HG02588 (cell line): ENCODE data around the gene ATP13A3.
A peak's percentile ranks its signal among the peaks of the same experiment; 100 is the strongest.
"Not testable (repeated sequence)": the region's sequence is repeated elsewhere in the genome, so short reads cannot be mapped to it uniquely, and the experiment has no call there.

ENCODE experiments used
- ATAC-seq: cut with Tn5 transposase; IDR thresholded peaks from one replicate; pipeline ENCODE4 v1.9.1; 2021; ENCODE audit warnings: mild to moderate bottlenecking, moderate library complexity; ENCODE audit not compliant: unreplicated experiment

Gene ATP13A3

GRCh38 chr3:194500198-194500597, 13.4 kb upstream of the ATP13A3 start:
- no peak for ATAC-seq

DNA sequence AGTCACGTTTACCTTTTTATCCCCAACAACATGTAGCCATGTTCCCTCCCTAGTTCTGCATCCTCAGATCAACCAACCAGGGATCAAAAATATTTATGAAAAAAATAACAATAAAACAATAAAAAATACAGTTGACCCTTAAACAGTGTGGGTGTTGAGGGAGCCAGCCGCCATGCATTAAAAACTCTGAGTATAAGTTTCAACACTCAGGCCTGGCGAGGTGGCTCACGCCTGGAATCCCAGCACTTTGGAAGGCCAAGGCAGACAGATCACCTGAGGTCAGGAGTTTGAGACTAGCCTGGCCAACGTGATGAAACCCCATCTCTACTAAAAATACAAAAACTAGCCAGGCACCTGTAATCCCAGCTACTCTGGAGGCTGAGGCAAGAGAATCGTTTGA, 12.7 kb upstream of the ATP13A3 start:
- ATAC-seq = not testable (repeated sequence)

GRCh38 chr3:194497799-194498575, 11.2 kb upstream of the ATP13A3 start:
- ATAC-seq = no peak

DNA sequence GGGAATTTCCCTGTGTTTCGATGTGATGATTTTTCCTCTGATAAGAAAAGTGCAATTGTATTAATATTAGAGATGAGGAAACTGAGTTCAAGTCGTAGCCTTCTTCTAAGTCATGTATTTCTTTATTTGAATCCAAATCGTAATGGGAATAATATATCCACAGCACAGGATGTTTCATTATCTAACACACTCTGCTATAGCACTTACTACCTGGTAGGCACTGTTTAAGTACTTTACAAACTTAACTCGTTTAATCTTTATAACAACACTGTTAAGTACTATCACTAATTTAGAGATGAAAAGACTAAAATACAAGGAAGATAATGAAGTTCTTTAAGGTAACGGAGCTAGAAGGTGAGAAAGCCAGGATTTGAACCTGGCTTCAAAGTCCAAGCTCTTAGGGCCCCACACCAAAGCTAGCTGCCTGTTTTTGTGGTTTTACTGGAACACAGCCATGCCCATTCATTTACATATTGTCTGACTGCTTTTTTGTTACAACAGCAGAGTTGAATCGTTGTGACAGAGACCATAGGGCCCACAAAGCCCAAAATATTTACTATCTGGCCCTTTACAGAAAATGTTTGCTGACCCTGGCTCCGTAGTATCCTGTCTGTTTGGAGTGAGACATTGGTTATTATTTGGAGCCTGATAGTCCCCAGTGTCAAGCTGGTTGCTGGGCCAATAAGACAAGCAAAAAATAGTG, 9.6 kb upstream of the ATP13A3 start:
- peak; percentile 70 for ATAC-seq

DNA sequence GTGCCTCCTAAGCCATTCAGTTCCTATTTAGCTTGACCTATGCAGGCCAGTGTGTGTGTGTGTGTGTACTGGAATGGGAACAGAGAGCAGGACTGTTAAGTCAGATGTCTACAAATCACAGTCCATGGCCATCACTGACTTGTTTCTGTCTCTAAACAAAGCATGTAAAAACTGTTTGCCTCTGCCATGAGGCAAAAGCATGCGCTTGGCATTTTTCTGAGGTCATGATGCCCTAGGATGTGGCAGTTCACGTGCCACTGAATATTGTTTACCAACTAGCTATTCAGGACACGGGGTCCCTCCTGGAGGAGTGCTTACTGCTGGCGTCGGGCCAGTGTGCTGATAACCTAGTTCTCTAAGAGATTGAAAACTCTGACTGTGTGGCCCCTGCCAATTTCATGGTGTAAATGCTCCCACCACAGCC, 8.2 kb upstream of the ATP13A3 start:
- ATAC-seq = no peak

- not testable (repeated sequence) for ATAC-seq
These were observed 7.5 kb upstream of the ATP13A3 start for GRCh38 chr3:194493995-194494927.

- ATAC-seq = no peak
These were observed 5.2 kb upstream of the ATP13A3 start for GRCh38 chr3:194492001-194492400.

DNA sequence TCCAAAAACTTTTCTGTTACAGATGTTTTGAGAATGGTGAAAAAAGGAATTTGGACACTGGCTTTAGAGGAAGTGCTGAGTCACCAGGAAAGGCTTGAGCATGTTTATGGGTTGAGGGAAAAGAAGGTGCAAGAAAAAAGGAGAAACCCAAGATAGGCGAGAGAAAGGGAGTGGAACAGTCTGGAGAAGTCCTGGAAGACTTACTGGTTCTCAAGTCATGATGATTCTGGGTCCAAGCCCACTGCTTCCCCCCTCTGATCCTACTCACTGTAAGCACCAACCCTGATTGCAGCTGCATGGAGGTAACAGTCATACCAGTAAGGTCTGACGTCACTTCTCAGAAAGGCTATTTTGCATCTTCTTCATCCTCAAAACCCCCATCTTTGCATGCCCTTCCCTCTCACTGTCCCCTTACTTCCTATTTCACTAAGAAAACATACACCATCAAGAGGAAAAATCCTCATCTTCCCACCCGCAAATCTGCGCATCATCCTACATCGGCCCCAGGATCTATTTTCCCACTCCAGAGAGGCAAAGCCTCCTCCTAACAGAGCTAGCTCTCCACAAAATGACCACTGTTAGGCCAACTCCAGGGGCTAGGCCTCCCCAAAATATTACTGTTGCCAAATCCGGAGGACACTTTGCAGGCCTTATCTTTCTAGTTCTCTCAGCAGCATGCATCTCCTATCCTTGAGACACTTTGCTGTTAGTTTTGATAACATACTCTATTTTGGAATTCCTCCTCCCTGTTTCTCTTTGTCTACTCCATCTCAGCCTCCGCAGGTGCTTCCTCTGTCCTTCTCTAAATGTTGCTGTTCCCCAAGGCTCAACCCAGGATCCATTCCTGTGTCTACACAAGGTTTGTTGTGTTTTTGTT, 3.2 kb upstream of the ATP13A3 start:
- peak; percentile 47 for ATAC-seq

GRCh38 chr3:194488055-194488742, 1.4 kb upstream of the ATP13A3 start:
- no peak for ATAC-seq

GRCh38 chr3:194487289-194488054, 670 bp upstream of the ATP13A3 start:
- peak; percentile 19 for ATAC-seq

- peak; percentile 0 for ATAC-seq
These were observed 792 bp downstream of the ATP13A3 start for GRCh38 chr3:194485881-194486539.

GRCh38 chr3:194485468-194485880, 1.3 kb downstream of the ATP13A3 start:
- no peak for ATAC-seq

GRCh38 chr3:194484614-194485013, 2.2 kb downstream of the ATP13A3 start:
- ATAC-seq = no peak

DNA sequence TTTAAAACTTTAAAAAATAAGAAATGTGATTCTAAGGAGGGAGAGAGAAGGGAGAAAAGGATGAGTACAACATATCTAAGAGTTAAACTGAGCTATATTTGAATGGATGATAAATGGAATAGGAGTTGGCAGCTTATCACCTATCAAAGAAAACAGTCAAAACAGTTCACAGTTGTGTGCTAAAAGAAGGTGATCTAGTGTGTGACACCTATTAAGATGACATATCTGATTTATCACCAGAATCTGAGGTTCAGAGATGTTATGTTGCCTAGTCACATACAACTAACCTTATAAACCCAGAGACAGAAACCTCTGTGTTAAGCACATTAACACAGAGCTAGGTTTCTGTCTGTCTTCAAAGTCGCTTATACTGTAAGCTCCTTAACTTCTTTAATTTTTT, 3.0 kb downstream of the ATP13A3 start:
- ATAC-seq = no peak

GRCh38 chr3:194482830-194483229, 4.0 kb downstream of the ATP13A3 start:
- not testable (repeated sequence) for ATAC-seq

GRCh38 chr3:194482196-194482593, 4.6 kb downstream of the ATP13A3 start:
- no peak for ATAC-seq

DNA sequence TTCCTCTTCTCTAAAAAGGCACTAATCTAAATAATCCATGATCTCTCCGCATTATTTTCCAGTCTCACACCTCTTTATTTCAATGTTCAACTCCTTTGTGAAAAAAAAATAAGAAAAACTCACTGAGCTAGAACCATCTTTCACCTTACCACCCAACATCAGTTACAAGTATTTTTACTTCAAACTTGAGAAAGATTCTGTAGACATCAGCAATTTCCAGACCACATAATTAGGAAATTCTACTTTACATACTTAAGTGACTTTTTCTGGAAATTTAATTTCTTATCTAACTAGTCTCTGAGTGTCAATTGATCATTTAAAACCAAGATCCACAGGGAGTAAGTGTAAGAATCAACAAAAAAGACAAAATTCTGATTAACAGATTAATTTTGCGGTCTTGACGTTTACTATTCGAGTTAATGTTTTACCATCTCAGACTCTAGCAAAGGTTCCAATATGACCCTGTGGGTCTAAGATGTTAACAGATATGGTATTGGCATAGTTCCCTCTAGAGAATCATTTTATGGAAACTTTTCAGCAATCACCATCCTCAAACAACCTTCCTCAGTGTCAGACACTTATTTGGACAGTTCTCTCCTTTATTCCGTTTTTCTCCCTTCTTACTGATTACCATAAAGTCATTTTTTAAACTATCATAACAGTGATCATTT, 5.1 kb downstream of the ATP13A3 start:
- ATAC-seq = no peak

DNA sequence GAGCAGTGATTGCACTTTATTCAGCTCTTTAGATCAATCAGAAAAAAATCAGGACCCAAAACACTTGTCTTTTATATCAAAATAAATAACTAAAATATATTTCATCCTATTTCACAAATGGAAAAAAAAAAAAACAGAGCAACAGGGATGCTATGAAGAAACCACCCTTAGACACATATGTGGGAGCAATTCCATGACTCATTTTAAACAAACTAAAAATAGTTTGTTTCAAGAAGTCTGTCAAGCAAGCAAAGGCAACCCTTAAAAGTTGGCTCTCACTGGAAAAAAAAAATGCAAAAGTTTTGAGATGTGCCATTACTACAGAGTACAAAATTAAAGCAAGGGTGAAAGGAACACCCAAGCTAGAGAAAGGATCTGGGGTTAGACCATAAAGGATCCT, 5.7 kb downstream of the ATP13A3 start:
- ATAC-seq = no peak
